GM19099 (cell line): ENCODE measurements around the gene PROX1.

Experiments used
- POLR2A ChIP-seq: IDR thresholded peaks from 3 replicates; pipeline ENCODE4 v1.6.1; 2011; ENCODE audit warnings: low read depth; ENCODE audit not compliant: insufficient read length; ENCODE audit errors: extremely low read depth

PROX1 gene

DNA sequence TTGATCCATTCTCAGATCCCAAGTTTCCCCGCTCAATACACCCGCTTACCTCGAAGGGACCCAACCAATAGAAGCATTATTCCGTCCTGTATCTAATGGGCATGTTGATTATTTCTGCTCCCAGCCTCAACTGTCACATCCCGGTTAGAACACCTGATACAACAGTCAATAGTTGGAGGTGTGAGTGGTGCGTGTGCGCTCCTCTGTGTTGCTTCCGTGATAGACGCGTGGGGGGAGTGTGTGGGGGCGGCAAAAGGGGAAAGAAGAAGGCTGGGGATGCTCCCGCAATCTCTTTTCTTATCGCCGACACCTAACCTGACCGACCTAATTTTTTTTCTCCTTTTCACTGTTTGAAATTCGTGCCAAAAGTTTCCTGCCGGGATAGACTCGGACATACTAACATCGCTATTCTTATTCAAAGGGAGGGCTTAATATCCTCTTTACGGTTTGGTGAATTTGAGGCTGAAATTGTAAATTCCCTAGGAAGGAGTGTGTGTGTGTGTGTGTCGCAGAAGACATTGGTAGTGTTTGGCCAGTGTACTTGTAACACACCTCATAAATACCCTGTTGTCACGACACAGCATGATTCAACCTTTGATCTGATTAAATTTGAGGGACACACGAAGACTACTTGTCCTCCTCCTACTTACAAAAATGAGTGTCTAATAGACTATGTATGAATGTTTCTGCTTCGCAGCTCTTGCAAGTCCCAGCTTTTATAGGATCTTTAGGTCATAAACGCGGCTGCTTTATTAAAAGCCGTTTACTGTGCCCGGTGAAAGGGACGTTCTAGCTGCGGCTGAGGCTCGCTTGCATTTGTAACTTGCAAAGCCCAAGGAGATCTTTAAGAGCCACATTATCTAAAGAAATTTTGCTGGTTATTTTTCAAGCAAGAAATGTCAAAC, 1.5 kb upstream of the PROX1 start:
- no peak for TF ChIP-seq POLR2A

DNA sequence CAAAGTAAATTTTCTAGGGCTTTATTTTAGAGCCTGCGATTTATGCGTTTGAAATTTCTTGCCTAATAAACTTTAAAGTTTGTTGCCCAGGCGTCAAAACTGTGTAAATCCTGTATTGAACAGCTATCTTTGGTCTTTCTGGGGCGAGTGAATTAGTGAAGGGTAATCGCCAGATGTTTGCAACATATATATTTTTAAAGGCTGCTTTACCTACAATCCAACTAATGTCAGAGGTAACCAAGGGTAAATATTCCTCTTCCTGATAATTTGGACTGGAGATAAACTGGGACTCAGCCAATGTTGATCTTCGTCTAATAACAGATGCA, 885 bp upstream of the PROX1 start:
- no peak for TF ChIP-seq POLR2A

DNA sequence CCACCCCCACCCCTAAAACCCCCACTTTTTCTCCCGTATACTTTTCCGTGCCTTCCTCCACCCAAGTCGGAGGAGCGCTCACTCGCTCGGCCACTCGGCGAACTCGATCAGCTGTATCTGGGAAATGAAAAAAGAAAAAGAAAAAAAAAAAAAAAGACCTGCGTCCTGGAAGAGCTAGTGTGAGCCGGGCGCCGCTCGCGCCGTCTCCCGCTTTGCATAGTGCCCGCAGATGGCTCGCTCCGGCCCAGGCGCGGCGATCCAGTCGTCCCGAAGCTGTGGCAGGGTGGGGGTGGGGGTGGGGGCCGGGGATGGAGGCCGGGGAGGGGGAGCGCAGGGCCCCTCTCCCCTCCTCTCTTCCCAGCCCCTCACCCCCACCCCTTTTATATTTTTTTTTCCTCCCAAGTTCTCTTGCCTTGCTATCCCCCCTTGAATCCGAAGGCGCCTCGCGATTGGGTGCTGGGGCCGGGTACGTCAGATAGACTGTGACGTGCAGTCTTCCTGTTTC, 299 bp upstream of the PROX1 start:
- no peak for TF ChIP-seq POLR2A

DNA sequence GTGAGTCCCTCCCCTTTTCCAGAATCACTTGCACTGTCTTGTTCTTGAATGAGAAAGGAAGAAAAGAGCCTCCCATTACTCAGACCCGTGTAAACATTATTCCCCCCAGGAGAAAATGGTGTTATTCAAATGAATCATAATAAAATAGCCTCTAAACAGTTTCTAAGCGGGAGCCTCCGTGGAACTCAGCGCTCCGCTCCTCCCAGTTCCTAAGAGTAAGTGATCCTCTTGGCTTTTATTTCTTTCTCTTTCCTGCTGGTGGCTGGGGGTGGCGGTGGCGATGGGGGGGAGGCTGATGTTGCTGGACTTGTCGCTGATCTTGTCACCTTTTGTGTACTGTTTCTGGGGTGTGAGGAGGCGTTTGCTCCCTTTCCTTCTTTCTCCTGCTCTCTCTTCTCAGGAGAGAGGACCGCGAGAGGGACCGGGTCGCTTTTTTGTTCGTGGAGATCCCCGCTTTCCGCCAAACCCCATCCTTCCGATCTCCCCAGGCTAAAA, 781 bp downstream of the PROX1 start:
- no peak for TF ChIP-seq POLR2A

DNA sequence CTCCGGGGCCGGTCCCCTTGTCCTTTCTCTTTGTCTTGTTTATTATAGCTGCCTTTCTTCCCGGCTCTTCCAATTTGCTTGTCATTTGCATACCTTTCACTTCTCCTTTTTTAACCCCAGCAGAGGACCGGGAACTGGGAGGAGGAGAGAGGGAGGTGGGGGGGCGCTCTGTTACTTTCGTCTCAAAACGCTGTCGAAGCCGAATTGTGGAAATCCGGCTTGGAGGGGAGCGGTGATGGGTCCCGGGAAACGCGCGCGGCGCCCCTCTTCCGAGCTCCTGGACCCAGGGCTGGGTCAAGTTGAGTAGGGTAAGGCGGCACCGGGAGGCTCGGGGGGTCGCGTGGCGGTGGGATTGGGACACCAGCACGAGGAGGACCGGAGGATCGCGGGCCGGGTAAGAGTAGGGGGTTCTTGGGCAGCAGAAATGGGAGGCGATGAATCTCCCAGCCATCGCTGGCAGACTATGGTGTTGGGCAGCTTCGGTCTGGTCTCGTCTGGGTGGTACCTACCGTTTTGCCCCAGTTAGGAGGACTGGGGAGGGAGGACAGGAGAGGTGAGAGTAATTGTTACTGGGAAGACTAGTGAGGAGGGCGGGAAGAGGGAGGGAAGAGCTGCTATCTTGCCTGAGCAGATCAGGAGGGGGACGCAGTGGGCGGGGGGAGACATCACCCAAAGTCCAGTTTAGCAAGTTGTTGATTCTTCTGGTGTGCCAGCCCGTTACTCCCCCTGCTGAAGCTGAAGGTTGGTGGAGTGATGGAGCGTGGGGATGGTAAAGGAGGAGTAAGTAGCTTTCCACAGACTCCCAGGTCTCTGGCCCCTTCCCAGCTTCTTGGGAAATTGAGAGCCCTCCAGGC, 1.5 kb downstream of the PROX1 start:
- no peak for TF ChIP-seq POLR2A

DNA sequence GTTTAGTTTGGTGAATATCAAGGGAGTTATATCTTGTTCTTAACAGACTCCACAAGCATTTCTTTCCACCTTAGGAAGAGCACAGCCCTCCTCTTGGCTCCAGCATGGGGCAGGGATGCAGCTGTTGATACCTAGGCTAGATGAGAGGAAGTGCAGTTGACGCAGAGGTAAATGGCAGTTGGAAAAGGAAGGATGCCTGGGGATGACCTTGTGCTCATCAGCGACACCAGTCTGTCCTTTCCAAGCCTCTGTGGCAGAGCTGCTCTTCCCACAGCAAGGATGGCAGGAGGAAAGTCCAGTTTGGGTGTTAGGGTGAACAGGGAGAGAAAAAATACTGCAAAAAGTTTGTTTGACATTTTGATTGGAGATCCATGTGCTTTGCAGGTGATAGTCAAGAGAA, 6.2 kb downstream of the PROX1 start:
- TF ChIP-seq POLR2A, result no peak

DNA sequence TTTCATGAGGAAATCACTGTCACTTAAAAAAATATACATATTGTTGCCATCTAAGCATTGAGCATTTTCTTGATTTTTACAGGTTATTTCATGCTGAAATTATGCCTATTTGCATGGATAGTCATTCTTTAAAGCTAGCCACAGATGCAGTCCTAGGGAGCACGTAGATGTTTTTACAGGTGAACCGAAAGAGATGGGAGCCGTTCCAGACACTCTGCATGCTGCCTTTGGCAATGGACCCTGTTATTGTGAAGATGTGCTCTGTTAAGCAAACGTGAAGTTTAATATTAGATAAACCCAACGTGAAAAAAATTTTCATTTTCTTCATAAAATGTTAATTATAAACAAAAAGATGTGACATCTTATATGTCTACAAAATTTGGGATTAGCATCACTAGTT, 7.1 kb downstream of the PROX1 start:
- no peak for TF ChIP-seq POLR2A

DNA sequence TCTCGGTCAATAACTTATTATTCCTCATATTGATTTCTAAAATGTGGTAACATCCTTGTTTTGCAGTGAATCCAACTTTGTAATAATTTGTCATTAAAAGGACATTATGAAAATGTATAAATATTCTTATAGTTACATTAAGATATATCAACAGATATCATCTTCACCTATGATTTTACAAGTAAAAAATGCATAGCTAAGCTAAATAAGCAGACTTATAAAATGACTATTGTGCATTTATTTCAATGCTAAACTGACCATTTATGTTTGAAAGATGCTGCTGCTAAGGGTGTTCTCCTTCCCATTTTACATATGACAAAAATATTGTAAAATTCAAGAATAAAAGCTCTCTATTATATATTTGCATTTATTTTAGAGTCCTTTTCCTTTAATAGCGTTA, 7.8 kb downstream of the PROX1 start:
- TF ChIP-seq POLR2A, result no peak

DNA sequence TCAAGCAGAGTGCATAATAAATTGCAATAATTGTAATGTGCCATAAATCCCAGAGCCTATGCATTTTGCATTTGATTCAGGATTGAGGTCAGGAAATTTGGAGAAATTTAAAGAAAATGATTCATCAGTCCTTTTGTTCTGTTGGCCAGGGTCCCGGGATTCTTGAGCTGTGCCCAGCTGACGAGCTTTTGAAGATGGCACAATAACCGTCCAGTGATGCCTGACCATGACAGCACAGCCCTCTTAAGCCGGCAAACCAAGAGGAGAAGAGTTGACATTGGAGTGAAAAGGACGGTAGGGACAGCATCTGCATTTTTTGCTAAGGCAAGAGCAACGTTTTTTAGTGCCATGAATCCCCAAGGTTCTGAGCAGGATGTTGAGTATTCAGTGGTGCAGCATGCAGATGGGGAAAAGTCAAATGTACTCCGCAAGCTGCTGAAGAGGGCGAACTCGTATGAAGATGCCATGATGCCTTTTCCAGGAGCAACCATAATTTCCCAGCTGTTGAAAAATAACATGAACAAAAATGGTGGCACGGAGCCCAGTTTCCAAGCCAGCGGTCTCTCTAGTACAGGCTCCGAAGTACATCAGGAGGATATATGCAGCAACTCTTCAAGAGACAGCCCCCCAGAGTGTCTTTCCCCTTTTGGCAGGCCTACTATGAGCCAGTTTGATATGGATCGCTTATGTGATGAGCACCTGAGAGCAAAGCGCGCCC, 8.7 kb downstream of the PROX1 start:
- no peak for TF ChIP-seq POLR2A

DNA sequence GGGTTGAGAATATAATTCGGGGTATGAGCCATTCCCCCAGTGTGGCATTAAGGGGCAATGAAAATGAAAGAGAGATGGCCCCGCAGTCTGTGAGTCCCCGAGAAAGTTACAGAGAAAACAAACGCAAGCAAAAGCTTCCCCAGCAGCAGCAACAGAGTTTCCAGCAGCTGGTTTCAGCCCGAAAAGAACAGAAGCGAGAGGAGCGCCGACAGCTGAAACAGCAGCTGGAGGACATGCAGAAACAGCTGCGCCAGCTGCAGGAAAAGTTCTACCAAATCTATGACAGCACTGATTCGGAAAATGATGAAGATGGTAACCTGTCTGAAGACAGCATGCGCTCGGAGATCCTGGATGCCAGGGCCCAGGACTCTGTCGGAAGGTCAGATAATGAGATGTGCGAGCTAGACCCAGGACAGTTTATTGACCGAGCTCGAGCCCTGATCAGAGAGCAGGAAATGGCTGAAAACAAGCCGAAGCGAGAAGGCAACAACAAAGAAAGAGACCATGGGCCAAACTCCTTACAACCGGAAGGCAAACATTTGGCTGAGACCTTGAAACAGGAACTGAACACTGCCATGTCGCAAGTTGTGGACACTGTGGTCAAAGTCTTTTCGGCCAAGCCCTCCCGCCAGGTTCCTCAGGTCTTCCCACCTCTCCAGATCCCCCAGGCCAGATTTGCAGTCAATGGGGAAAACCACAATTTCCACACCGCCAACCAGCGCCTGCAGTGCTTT, 9.4 kb downstream of the PROX1 start:
- no peak for TF ChIP-seq POLR2A

DNA sequence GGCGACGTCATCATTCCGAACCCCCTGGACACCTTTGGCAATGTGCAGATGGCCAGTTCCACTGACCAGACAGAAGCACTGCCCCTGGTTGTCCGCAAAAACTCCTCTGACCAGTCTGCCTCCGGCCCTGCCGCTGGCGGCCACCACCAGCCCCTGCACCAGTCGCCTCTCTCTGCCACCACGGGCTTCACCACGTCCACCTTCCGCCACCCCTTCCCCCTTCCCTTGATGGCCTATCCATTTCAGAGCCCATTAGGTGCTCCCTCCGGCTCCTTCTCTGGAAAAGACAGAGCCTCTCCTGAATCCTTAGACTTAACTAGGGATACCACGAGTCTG, 10.0 kb downstream of the PROX1 start:
- TF ChIP-seq POLR2A, result no peak

DNA sequence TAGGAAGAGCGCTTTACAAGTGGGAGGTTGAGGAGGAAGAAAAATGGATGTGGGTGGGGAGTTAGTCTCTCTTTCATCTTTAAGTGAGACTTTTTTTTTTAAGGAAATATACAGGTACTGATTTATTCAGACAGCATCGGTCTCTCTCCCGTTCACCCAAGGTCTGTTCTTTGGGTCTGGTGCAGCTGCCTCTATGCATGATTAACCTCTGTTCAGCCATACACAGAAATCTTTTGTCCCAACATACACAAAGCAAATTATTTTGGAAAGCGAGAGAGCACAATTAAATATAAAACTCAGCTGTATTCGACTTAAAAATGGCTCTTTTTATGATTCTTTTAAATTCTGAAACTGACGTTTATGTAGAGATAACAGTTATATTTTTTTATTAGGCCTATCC, 11.0 kb downstream of the PROX1 start:
- TF ChIP-seq POLR2A, result no peak

DNA sequence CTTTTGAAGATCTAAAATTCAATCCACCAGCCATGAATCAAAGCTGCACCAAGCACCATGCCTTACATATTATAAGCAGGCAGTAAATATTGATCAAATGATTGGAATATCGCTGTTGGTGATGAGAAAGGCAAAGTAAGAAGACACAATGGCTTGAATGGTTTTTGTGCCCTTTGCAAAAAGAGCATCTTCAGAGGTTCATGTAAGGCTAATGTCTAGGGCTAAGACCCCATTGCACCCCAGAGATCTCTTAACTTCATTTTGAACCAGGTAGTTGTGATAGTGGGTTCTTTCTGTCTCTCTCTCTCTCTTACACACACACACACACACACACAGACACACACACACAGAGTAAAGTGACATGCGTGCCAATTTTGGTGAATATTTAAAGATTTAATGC, 12.0 kb downstream of the PROX1 start:
- no peak for TF ChIP-seq POLR2A

DNA sequence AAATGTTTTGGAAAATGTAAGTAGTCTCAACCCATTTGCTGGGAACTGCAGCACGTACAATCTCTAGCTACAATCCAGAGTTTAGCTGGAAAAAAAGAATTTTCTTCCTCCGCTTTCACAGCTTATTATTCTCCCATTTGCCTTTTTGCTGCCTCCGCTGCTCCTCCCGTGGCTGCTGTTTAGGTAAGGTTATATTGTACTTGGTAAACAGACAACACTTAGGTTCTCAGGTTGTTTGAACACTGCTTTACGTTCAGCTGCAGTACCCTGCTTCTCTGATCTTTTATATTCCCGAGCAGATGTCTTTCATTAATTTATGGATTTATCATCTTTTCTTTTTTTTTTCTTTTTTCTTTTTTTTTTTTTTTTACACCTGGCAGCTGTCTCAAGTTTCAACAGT, 14.3 kb downstream of the PROX1 start:
- TF ChIP-seq POLR2A, result no peak

DNA sequence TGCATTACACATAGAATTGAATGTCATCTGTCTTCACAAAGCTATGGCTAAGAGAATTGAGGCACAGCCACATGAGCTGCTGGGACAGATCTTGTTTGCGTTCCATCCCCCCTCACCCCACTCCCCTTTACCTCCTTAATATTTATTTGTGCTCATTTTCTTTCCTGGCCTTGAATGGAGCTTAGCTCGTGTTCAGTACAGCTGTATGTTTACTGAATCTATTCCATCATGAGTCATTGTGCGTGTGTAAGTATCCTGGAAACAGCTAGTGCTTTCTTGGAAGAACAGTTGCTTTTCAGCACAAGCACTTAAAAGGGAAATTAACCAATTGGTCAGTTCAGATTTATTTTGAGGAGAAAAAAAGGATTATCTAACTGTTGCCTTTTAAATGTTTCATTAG, 14.7 kb downstream of the PROX1 start:
- TF ChIP-seq POLR2A, result no peak
